Liver (tissue), 3 donors: ENCODE results near the gene MAPK8.

Experiments used
- ATF3 ChIP-seq: IDR thresholded peaks from 2 replicates; pipeline ENCODE4 v1.6.1; 2016; ENCODE audit warnings: antibody characterized with exemption
- CTCF ChIP-seq: fragments of 150-350 bp; IDR thresholded peaks from 2 replicates; pipeline ENCODE4 v1.5.1; 2017; ENCODE audit warnings: improper control_type of control experiment, low read depth, low read length; ENCODE audit not compliant: missing input control
- EGR1 ChIP-seq, 2 donors: IDR thresholded peaks; 2 replicates each; pipeline ENCODE4 v1.6.1; 2016 to 2018; ENCODE audit warnings: antibody characterized with exemption in 2 of 2, low read depth in 2 of 2
- FOXA1 ChIP-seq: IDR thresholded peaks from 2 replicates; pipeline ENCODE4 v1.6.1; 2016; ENCODE audit warnings: antibody characterized with exemption
- GABPA ChIP-seq, 2 donors: IDR thresholded peaks in 1 of 2; conservative IDR thresholded peaks in 1 of 2; 2 replicates each; pipeline ENCODE4 v1.6.1; 2016; ENCODE audit warnings: antibody characterized with exemption in 2 of 2, mild to moderate bottlenecking in 1 of 2, moderate library complexity in 1 of 2
- JUND ChIP-seq, 2 donors: IDR thresholded peaks; 2 replicates each; pipeline ENCODE4 v1.6.1; 2016; ENCODE audit warnings: antibody characterized with exemption in 2 of 2
- MAX ChIP-seq: IDR thresholded peaks from 2 replicates; pipeline ENCODE4 v1.6.1; 2016; ENCODE audit warnings: antibody characterized with exemption
- NR2F2 ChIP-seq: IDR thresholded peaks from 2 replicates; pipeline ENCODE4 v1.6.1; 2016; ENCODE audit warnings: antibody characterized with exemption
- RAD21 ChIP-seq, 2 donors: IDR thresholded peaks; 2 replicates each; pipeline ENCODE4 v1.6.1; 2016; ENCODE audit warnings: antibody characterized with exemption in 2 of 2, mild to moderate bottlenecking in 2 of 2
- REST ChIP-seq: IDR thresholded peaks from 2 replicates; pipeline ENCODE4 v1.6.1; 2016; ENCODE audit warnings: antibody characterized with exemption, mild to moderate bottlenecking
- SP1 ChIP-seq: IDR thresholded peaks from 2 replicates; pipeline ENCODE4 v1.6.1; 2018; ENCODE audit warnings: antibody characterized with exemption, mild to moderate bottlenecking
- TAF1 ChIP-seq: conservative IDR thresholded peaks from 2 replicates; pipeline ENCODE4 v1.6.1; 2016; ENCODE audit warnings: antibody characterized with exemption, mild to moderate bottlenecking
- YY1 ChIP-seq: IDR thresholded peaks from 2 replicates; pipeline ENCODE4 v1.6.1; 2016; ENCODE audit warnings: antibody characterized with exemption, mild to moderate bottlenecking
- ZBTB33 ChIP-seq: IDR thresholded peaks from 2 replicates; pipeline ENCODE4 v1.6.1; 2016; ENCODE audit warnings: antibody characterized with exemption
- donor health status: healthy.
- donor health status: healthy.

- TF ChIP-seq CTCF (no peak), JUND (IDR thresholded peaks at IDR 0.05) (no peak), RAD21 (IDR thresholded peaks at IDR 0.05) (no peak), TAF1 (no peak), YY1 (no peak), MAX (no peak), GABPA (IDR thresholded peaks at IDR 0.05 in 1 of 2, conservative IDR thresholded peaks at IDR 0.05 in 1 of 2) (no peak), REST (no peak), EGR1 (IDR thresholded peaks at IDR 0.05; ENCODE audit: low read depth in 2 of 2) (no peak), FOXA1 (no peak), NR2F2 (no peak), ZBTB33 (no peak), SP1 (no peak), ATF3 (no peak)
These were observed 20.1 kb upstream of the MAPK8 start for GRCh38 chr10:48286356-48286755.
